Measurements from ENCODE around the gene MISP.
A peak's percentile ranks its signal among the peaks of the same experiment; 100 is the strongest.
"Not testable (repeated sequence)": the region's sequence is repeated elsewhere in the genome, so short reads cannot be mapped to it uniquely, and the experiment has no call there.

Gene MISP

GRCh38 chr19:750640-751423 lies at the start of gene MISP:
Gene MISP (plus strand): TSS chr19:751112. CDS start chr19:756947, 5,835 bp downstream.
- no peak for DNase-seq

- DNase-seq, result not testable (repeated sequence)
Observed at GRCh38 chr19:702847-703246, 48.1 kb upstream of the MISP start.

GRCh38 chr19:703329-703650 lies 47.6 kb upstream of the MISP start:
- DNase-seq, result no peak

- peak in 14 of 51 donors; percentile 6 to 45 (median 30) for DNase-seq
Observed at GRCh38 chr19:703651-704446, 47.1 kb upstream of the MISP start.

- no peak for DNase-seq
Observed at GRCh38 chr19:704447-704741, 46.5 kb upstream of the MISP start.

- DNase-seq, result peak in 29 of 51 donors; percentile 6 to 66 (median 38)
Observed at GRCh38 chr19:708154-709143, 42.5 kb upstream of the MISP start, which contains the start of gene PALM. Gene PALM (plus strand): TSS chr19:708935. CDS start chr19:709147, 212 bp downstream.

GRCh38 chr19:709196-709964 lies 41.5 kb upstream of the MISP start:
- peak in 1 of 51 donors; percentile 45 for DNase-seq

- DNase-seq, result peak in 31 of 51 donors; percentile 9 to 79 (median 35)
Observed at GRCh38 chr19:709965-710571, 40.8 kb upstream of the MISP start.

- peak in 3 of 51 donors; percentile 11 to 15 (median 11) for DNase-seq
Observed at GRCh38 chr19:710767-711166, 40.1 kb upstream of the MISP start.

GRCh38 chr19:711254-711653 lies 39.7 kb upstream of the MISP start:
- peak in 1 of 51 donors; percentile 15 for DNase-seq

GRCh38 chr19:715347-715746 lies 35.6 kb upstream of the MISP start:
- DNase-seq, result no peak

- peak in 25 of 51 donors; percentile 9 to 80 (median 45) for DNase-seq
Observed at GRCh38 chr19:718251-718951, 32.5 kb upstream of the MISP start.

- peak in 37 of 51 donors; percentile 14 to 81 (median 62) for DNase-seq
Observed at GRCh38 chr19:718991-719512, 31.9 kb upstream of the MISP start.

- DNase-seq, result peak in 34 of 51 donors; percentile 17 to 74 (median 50)
Observed at GRCh38 chr19:719636-720344, 31.1 kb upstream of the MISP start.

- DNase-seq, result peak in 45 of 51 donors; percentile 23 to 87 (median 66)
Observed at GRCh38 chr19:720345-721160, 30.4 kb upstream of the MISP start.

- peak in 2 of 51 donors; percentile 8 to 18 for DNase-seq
Observed at GRCh38 chr19:722553-723101, 28.3 kb upstream of the MISP start.

GRCh38 chr19:723247-723646 lies 27.7 kb upstream of the MISP start:
- DNase-seq, result no peak
